Activated T-cell treated with anti-CD3 and anti-CD28 coated beads for 48 hours (primary cell): ENCODE data around the gene HDLBP.
"Not testable (repeated sequence)": the region's sequence is repeated elsewhere in the genome, so short reads cannot be mapped to it uniquely, and the experiment has no call there.

Experiments
- DNase-seq: peaks from one replicate; pipeline ENCODE4 v3.0.0-alpha.2; 2020; ENCODE audit warnings: low read depth

HDLBP gene

DNA sequence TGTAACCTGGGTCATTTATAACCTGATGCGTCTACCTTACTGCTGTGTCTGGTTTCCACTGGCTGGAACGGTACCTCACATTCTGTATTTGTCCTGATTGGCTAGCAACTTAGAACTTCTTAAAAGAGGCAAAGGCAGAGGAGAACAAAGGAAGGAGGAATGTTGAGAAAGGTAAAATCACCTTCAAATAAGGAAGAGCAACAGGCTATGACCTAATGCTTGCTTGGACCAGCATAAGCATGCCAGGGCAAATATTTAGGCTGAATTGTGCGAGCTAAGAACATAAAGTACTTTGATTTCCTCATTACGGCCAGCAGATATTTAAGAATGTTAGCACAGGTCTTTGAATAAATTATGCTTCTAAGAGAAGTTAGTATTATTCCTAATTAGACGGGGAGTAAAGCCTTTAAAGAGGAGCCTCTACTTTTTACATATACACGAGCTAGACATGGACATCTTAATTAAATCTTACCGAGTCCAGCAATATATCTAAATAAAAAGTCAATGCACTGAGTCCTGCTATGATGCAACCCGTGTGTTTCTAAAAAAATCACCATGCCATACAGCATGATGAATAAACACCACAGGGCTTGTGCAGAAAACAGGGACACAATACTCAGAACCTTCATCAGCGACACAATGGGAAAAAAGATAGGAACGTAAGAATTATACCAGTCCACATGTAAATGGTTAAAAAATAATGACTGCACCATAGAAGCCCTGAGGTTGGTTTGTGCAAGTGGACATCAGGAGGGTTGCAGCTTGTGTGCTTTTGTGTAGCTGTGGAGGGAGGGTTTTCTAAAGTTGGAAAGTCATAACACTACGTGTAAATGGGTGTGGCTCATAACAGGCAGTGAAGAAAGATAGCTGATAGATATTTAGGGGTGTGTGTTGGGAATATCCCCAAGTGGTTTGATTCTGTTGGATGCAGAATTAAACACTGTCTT lies 14.5 kb upstream of the HDLBP start:
- no peak for DNase-seq

DNA sequence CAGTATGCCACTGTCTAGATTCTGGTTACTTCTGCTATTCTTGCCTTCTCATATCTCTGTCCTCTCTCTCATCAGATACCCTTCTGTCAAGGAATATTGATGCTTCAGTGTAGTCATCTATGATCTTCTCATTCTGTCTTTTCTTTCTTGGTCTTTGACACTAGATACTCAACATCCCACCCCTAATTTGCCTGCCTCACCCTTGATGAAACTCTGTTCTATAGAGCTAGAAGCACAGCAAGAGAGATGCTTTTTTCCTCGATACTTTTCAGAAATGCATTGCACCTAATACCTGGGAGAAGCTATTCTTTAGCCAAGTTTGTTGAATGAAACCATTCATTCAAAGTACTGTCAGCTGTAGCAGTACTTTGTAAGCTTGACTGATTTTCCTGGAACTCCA lies 9.8 kb upstream of the HDLBP start:
- no peak for DNase-seq

DNA sequence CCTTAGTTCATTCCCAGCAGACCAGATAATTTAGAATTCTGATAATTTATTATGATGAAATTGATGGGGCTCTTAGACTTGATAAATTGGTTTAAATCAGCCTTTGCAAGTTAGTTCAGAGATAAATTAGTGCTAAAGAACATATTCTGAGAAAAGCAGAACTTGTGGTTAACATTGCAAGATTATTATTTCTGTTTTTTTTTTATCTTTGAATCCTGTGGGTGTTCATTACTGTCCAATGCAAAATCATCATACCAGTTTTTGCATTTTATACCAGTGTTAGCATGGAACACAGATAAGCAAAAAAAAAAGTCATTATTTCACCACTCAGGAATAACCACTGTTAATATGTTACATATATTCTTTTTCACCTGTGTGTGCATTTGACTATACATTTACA lies 9.3 kb upstream of the HDLBP start:
- DNase-seq: no peak

DNA sequence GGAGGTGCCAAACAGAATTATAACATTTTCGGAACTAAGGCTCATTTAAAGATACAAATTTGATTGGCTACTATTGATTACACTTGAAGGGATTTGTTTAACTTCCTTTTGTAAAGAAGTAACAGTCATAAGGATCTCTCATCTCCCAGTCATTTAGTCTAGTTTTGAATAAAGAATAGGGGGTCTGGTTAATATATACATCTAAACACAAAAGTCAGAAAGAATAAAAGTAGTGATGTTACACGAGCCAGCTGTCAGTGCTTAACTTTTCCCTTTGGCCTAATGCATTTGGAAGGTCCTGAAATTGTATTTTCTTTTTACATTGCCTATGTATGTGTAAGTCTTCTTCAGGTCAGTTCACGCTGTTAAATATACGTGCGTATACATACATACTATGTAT lies 8.3 kb upstream of the HDLBP start:
- DNase-seq: no peak

DNA sequence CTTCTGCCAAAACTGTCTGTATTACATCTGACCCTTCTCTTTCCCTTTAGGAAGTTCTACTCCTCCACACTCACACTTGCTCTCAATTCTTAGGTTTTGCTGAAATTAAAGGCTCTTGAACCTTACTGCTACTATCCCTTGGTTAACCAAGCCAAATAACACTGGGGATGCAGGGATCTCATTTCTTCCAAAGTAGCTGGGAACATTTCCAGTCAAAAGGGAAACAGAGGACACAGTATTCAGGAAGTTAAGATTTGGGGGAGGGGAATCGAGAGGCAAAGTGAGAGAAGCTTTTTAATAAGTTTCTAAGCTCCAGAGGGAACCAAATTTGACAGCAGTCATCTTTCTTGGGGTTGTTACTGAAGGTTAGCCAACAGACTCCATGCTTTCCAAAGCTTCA lies 6.4 kb upstream of the HDLBP start:
- no peak for DNase-seq

DNA sequence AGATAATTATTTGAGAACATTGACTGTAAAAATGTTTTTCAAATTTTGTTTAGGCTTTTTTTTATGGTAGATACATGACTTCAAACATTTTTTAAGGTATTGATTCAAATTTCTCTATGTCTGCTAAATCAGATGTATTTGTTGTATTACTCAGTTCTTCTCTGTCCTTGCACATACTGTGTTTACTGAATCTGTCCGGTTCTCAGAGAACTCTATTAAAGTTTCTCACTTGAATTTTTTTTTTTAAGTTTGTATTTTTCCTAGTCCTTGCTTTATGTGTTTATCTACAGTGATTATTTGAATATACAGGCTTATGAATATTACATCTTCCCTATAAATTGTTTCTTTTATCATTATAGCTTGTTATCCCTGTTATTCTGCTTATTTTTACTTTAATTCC lies 5.6 kb upstream of the HDLBP start:
- DNase-seq: no peak

DNA sequence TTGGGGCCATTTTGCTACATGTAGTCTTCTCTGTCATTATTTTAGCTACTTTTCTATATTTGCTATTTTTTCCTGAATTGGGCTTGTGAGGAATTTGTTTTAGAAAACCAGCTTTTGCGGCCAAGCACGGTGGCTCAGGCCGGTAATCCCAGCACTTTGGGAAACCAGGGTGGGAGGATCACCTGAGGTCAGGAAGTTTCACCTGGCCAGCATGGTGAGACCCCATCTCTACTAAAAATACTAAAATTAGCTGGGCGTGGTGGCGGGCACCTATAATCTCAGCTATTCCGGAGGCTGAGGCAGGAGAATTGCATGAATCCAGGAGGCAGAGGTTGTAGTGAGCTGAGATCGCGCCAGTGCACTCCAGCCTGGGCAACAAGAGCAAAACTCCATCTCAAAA lies 4.9 kb upstream of the HDLBP start:
- no peak for DNase-seq

DNA sequence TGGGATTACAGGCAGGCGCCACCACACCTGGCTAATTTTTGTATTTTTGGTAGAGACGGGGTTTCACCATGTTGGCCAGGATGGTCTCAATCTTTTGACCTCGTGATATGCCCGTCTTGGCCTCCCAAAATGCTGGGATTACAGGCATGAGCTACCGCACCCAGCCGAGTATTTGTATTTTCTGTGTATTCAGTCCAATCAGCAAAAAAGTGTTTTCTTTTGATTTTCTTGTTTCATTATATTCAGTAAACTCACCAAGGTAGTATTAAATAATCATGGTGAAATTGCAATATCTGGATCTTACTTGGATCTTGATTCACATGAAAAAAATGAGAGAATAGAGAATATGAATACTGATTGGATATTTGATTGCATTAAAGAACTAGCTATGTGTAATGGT lies 3.4 kb upstream of the HDLBP start:
- not testable (repeated sequence) for DNase-seq

DNA sequence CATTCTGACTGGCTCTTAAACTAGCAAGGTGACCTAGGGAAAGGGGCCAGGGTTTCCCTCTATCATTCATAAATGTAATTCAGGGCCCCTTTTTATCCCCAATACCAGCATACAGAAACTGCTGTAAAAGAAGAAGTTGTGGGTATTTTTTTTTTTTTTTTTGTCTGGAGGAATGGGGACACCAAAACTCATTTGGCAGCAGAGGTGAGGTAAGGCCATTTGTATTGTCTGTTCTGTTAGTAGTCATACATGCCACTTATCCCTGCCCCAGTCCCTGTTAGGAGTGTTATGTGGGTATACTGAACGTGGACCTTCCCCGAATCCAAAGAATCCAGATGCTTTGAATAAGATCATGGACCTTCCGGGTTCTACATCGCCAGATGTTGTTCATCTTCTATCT lies 1.9 kb upstream of the HDLBP start:
- no peak for DNase-seq

DNA sequence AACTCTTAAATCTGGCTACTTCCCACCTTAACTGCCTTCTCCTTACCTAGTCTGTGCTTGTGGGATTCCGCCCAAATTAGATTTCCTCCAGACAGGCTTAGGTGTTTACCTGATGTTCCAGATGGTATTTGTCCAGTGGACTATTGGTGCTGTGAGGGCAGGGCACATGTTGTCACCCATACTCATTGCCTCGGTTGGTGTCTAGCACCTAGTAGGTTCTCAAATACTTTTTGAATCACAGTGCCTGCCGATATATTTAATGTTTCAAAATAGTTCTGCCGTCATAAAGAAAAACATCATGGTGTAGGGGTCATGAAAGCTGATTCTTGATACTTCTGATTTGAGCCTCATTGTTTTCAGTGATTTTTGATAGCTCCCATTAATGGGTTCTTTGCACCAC lies 1.4 kb upstream of the HDLBP start:
- DNase-seq: no peak

DNA sequence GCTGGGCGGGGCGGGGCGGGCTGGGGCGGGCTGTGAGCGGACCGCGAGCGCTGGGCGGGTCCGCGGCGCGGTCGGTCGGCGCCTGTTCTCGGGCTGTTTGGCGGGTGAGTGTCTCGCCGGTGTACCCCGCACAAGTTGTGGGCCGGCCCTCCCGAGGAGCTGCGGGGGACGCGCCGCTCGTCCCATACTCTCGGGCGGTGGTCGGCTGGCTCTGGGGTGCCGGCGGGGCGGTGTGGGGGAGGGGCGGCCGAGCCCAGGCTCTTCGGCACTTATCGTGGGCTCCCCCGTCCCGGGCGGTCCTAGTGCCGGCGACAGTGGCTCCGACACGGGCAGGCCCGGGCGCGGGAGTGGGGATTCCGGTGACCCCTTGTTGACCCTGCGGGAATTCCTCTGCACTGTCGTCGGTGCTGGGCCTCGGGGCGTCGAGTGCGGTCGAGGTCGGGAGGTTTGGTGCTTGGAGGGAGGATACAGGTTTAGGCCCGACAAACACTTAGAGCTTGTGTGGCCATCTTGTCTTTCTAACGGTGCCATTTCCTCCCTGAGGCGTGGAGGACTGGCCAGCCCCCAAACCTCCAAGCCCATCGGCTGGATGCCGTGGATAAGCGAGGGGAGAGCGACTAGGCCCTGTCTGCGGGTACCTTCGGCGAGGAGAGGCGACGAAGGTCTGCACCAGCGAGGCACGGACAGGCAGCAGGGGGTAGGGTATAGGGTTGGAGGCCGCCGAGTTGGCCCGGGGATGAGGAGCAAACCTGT lies 583 bp upstream of the HDLBP start, which contains the start of gene SEPTIN2:
TSS of gene SEPTIN2 (plus strand) at position 47 of the 753 bp plus-strand sequence. CDS start 8,308 bp downstream, outside the sequence.
- no peak for DNase-seq

DNA sequence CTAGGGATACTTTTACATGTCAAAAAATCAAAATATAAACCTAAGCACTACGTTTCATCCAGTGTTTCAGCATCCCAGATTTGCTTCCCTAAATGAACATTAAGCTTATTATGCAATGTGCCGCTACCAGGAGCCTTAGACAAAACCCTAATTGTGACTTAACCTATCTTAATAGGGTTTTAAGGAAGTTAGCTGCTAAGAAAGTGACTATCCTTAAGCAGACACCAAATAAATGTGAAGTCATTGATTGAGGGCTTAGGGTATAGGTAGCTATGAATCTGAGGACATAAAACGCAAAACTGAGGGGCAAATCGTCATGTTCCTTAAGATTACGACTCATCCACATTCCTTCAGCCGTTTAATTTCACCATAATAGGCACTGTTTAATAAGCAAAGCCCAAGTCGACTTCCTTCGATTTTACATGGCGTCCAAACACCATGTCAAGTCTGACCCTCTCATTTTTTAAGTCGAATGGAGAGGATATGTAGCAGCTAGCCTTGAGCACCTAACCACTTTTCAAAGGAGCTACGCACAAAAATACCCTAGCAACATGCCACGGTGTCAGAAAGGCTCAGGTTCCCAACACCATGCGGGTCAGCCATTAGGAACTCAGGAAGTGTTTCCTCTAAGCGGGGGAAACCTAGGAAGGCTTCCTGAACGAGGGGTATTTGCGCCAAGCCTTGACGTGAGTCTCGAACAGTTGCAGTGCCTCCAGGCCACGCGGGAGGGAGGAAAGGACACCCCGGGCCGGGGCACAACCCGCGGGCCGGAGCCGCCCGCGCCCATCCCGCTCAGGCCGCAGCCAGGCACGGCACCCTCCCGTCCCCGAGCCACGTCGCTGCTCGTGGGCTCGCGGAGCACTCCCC lies 1.0 kb downstream of the HDLBP start:
- no peak for DNase-seq

DNA sequence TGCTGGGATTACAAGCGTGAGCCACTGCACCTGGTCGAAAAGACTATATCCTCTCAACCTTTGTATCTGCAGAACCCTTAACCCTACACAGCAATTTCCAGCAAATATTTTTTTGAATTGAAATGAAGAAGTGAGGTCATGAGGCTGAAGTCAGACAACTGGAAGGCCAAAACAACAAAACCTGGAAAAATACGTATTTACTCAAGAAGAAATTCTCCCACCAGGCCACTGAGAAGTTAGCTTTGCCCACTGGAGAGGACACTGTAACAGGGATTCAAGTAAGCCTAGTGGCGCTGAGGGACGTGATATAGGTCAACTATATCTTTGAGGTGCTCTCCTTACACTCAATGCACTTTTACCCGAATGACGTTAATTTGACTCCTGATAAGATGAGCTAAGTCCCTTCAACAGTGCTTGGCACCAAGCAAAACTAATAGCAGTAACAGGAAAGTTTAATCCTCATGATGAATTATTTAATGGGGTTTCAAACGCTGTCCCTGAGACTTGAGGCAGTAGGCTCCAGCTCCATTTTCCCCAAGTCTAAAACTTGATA lies 1.9 kb downstream of the HDLBP start:
- no peak for DNase-seq

DNA sequence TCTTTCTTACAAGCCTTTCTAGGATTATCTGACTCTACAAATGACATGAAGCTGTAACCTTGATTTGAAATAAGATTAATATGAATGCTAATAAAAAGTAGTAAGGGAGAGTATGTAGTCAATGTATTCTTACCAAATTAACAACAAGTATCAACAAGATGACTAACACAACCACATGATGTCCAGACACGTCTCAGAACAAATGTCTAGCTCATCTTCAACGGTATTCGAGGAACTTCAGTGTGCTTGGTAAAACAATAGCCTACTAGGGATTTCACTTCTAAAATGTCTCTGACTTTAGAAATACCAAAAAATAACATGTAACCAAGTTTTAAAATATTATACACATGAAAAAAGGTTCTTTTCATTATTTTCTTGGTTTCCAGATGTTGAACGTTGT lies 3.4 kb downstream of the HDLBP start:
- no peak for DNase-seq

DNA sequence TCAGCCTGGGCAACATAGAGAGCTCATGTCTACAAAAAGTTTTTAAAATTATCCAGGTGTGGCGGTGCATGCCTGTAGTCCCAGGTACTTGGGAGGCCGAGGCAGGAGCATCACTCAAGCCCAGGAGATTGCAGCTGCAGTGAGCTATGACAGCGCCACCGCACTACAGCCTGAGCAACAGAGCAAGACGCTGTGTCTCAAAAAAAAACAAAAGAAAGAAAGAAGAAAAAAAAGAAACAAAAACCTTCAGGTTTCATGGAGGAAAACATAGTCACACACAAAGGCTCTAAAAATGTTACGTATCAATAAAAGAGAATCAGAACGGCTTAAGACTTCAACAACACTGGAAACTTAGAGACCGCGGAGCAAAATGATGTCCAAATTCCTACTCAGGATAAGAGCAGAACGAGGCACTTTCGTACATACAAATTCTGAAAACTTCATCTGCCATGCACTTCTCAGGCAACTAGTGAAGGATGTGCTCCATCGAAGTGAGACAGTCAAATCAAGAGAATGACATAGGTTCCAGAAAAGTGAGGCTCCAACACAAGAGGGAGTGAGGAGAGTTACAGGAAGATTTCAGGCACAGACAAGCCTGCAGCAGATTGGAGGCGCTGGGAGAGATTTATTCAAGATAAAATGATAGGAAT lies 4.4 kb downstream of the HDLBP start:
- DNase-seq: no peak

DNA sequence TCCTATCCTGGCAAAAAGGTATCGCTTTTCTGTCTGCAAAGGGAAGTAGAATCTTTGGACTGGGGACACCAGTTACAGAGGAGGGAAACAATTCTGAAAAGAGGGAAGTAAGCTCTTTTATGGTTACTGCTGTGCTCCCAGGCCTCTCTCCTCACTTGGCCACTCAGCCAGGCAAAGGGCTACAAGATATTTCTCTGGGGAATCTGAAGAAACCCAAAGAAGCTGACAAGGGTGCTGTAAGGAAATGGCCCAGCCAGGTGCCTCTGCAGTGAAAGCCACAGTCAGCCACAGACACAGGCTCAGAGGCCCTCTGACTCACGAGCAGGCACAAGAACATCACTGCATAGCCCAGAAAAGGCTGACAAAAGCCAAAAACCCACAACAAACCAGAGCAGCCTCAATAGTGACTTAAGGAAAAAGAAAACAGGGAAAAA lies 5.8 kb downstream of the HDLBP start:
- peak; percentile 51 for DNase-seq

DNA sequence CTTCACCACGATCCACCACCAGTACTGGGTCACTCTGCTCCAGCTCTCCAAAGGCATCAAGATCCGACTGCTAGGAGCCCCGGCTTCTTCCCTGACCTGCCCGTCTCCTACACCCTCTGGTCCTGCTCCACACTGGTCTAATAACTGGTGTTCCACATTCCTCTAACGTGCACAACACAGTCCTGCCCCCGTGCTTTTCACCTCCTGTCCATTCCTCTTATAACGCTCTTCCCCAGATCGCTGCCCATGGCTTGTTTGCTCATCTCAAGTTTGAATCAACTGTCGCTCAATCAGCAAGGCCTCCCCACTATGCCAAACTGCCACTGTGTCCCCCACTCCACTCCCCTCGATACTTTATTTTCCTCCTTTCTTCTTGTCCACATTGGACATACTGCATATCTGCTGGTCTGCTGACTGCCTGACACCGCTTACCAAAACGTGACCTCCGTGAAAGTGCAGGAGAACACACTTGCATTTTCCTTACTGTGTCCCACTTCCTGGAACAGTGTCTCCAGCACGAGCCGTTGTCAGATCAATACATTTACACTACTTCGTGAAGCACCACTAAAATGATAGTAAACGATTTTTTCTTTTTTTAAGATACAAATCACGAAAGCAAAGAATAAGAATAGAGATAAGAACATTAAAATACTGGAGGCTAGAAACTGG lies 6.5 kb downstream of the HDLBP start:
- DNase-seq: no peak

DNA sequence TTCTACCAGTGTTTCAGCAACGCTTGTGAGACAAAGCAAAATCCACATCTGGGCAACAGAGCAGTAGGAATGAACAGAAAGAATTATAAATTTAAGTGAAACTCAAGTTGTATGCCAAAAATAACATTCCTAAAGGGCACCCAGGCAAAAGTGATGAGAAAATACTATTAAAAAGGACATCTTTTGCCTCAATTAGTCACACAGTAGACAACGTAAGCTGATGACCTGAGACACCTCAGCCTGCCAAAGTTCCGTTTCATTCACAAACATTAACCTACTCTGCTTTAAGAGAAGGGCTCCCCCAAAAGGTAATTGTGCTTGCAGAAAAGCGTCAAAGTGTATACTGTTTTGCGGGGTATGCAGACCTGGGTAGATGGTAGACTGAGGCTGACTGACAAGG lies 7.2 kb downstream of the HDLBP start:
- no peak for DNase-seq

DNA sequence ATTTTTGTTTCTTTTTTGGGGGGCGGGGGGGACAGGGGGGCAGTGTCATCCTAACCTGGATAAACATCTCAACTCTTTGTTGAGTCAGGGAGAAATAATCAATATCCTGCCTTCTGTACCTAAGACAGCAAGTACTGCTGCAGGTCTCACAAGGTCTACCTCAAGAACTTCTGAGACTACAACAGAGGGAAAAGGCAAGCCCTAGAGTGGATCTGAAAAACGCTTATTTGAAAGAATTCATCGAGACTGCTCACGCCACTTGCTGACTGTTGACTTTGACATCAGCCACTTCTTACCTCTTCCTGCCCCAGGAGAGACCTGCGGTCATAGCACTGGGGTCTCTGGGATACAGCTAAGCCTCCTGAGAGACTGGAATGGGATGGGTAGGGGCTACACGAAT lies 8.4 kb downstream of the HDLBP start:
- DNase-seq: no peak

DNA sequence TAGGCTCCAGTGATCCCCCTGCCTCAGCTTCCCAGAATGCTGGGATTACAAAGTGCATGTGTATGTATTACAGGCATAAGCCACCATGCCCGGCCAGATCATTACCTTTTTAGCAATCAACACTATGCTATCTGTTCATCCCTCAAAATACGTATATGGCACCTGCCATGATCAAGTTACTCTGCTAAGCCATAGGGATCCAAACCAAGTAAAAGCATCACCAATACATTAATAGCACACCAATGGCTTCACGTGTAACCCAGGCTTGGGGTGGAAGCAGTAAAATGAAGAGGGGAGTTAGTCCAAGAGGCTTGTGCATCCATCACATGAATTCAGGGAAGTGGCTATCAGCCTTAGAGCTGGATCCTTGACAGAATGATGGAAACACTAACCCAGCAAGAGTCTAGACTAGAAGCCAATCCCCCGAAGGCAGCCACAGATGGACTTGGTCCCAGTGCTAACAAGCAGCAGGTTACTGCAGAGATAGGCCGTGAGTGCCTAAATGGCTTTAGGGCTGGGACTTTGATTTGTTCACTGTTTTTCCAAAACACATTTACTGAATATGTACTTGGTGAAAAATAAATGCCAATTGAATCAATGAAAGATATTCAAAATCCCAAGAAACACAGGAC lies 11.3 kb downstream of the HDLBP start:
- no peak for DNase-seq
